Skeletal muscle tissue (tissue), 4 donors: ENCODE data around the gene BCAS3. TPM values are rescaled to one million over a fixed set of nuclear protein-coding genes. Genes with fewer than 3 reads are reported as not detected.

Experiments used
- H3K27ac ChIP-seq: one replicate; pipeline ENCODE4 v1.7.0; 2013; ENCODE audit warnings: mild to moderate bottlenecking, low read depth, low read length, inconsistent platforms
- H3K27me3 ChIP-seq, 3 donors: one replicate each; pipeline ENCODE4 v1.7.0; 2013; ENCODE audit warnings: low read length in 3 of 3; ENCODE audit not compliant: control insufficient read depth in 3 of 3, insufficient read depth in 3 of 3
- H3K36me3 ChIP-seq, 3 donors: one replicate each; pipeline ENCODE4 v1.7.0; 2013; ENCODE audit warnings: low read length in 3 of 3; ENCODE audit not compliant: control insufficient read depth in 3 of 3, insufficient read depth in 3 of 3
- H3K4me1 ChIP-seq, 3 donors: one replicate each; pipeline ENCODE4 v1.7.0; 2013; ENCODE audit warnings: low read length in 3 of 3, mild to moderate bottlenecking in 3 of 3; ENCODE audit not compliant: control insufficient read depth in 3 of 3, insufficient read depth in 3 of 3
- H3K4me3 ChIP-seq, 3 donors: one replicate each; pipeline ENCODE4 v1.7.0; 2013; ENCODE audit warnings: low read length in 3 of 3
- H3K9ac ChIP-seq, 3 donors: one replicate each; pipeline ENCODE4 v1.7.0; 2013; ENCODE audit warnings: low read length in 3 of 3, mild to moderate bottlenecking in 3 of 3, moderate library complexity in 2 of 3, low read depth in 1 of 3
- H3K9me3 ChIP-seq, 3 donors: one replicate each; pipeline ENCODE4 v1.7.0; 2013; ENCODE audit warnings: low read length in 3 of 3; ENCODE audit not compliant: control insufficient read depth in 3 of 3
- total RNA-seq: library from RNA; depleted of rRNA; stranded (reverse); fragments of >200 nt; gene quantifications from one replicate; pipeline ENCODE4 v1.2.3, GENCODE V29; 2014
- donor health status: Osteomylitis.

BCAS3 gene
- total RNA-seq, 1 donor from 2014 or later = 25.1 TPM

- Histone ChIP-seq H3K9me3 (no peaks in the 10 kb centered on the region), H3K4me1 (no peaks in the 10 kb centered on the region), H3K4me3 (no peak overlapping the region), H3K36me3 (no peaks in the 10 kb centered on the region), H3K9ac (no peak overlapping the region), H3K27me3 (no peaks in the 10 kb centered on the region), H3K27ac (no peak overlapping the region)
These were observed 369.9 kb downstream of the BCAS3 start for GRCh38 chr17:61047515-61047914.

- Histone ChIP-seq H3K4me3 (no peak overlapping the region), H3K9ac (no peak overlapping the region), H3K36me3 (no peaks in the 10 kb centered on the region), H3K4me1 (no peaks in the 10 kb centered on the region), H3K27me3 (no peaks in the 10 kb centered on the region), H3K27ac (no peak overlapping the region), H3K9me3 (no peaks in the 10 kb centered on the region)
These were observed 370.9 kb downstream of the BCAS3 start for GRCh38 chr17:61048376-61049106.

- H3K36me3 ChIP-seq = no peaks in the 10 kb centered on the region
These were observed 375.8 kb downstream of the BCAS3 start for GRCh38 chr17:61053469-61053868.

DNA sequence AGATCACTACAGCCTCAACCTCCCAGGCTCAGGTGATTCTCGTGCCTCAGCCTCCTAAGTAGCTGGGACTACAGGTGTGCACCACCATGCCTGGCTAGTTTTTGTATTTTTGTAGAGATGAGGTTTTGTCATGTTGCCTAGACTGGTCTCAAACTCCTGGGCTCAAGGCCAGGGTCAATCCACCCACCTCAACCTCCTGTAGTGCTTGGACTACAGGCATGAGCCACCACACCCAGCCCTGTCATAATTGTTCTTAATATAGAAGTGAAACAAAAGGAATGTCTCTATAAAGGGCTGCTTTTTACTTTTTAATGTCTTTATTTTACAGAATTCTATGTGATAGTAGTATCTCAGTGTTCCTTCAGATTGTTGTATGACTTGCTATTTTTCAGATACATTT lies 376.8 kb downstream of the BCAS3 start:
- Histone ChIP-seq H3K27me3 (no peaks in the 10 kb centered on the region), H3K4me3 (no peak overlapping the region), H3K27ac (no peak overlapping the region), H3K4me1 (no peaks in the 10 kb centered on the region), H3K9ac (no peak overlapping the region), H3K9me3 (no peaks in the 10 kb centered on the region), H3K36me3 (no peaks in the 10 kb centered on the region)

More at GRCh38 chr17:61053469-61053868, 375.8 kb downstream of the BCAS3 start:
- Histone ChIP-seq H3K4me1 (no peaks in the 10 kb centered on the region), H3K27me3 (no peaks in the 10 kb centered on the region), H3K4me3 (no peak overlapping the region), H3K9me3 (no peaks in the 10 kb centered on the region), H3K9ac (no peak overlapping the region), H3K27ac (no peak overlapping the region)

- no peak overlapping the region for H3K9ac ChIP-seq
- H3K27me3 ChIP-seq = no peaks in the 10 kb centered on the region
- no peak overlapping the region for H3K4me3 ChIP-seq
- no peaks in the 10 kb centered on the region for H3K36me3 ChIP-seq
- H3K4me1 ChIP-seq = no peaks in the 10 kb centered on the region
- no peaks in the 10 kb centered on the region for H3K9me3 ChIP-seq
- H3K27ac ChIP-seq = no peak overlapping the region
These were observed 379.6 kb downstream of the BCAS3 start for GRCh38 chr17:61057257-61057656.

- Histone ChIP-seq H3K9ac (no peak overlapping the region), H3K4me3 (no peak overlapping the region), H3K4me1 (no peaks in the 10 kb centered on the region), H3K27me3 (no peaks in the 10 kb centered on the region), H3K36me3 (no peaks in the 10 kb centered on the region), H3K27ac (no peak overlapping the region), H3K9me3 (no peaks in the 10 kb centered on the region)
These were observed 380.4 kb downstream of the BCAS3 start for GRCh38 chr17:61058066-61058465.

GRCh38 chr17:61063528-61063927 lies 385.9 kb downstream of the BCAS3 start:
- no peak overlapping the region for H3K9ac ChIP-seq
- H3K27ac ChIP-seq = no peak overlapping the region
- no peak overlapping the region for H3K4me3 ChIP-seq
- no peaks in the 10 kb centered on the region for H3K9me3 ChIP-seq
- H3K4me1 ChIP-seq = peaks cover 0 to 2% (median 0%) of the 10 kb centered on the region in 3 donors
- no peaks in the 10 kb centered on the region for H3K36me3 ChIP-seq
- H3K27me3 ChIP-seq = no peaks in the 10 kb centered on the region

DNA sequence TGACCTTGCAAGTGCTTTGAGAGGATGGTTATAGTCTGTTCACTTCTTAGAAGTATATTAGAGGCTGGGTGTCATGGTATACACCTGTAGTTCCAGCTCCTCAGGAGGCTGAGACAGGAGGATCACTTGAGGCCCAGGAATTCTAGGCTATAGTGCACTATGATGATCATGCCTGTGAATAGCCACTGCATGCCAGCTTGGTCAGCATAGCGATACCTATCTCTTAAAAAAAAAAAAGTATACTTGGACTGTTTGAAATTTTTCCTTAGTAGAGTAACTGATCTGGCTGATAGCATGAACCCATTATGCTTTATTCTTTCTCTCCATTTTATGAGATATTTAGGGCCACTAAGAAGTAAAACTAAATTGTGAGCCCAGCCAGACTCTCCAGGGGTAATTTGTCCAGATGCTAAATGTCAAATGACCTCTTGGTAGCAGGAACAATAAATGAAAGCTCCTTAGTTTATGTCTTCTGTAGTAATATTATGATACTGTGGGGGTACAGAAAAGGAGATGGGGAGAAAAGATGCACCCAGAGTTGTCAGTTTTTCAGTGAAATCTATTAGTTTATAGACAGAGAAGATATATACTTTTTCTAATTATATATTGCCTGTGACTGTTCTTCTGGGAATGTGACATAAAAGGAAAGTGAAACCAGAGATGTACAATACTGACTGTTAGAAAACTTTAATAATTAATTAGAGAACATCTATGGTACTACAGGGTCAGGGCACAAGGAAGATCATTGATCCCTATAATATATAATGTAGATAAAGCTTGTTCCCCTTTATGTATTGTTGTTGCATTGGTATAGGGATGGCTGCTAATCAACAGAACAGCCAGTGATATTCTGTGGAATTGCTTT lies 386.7 kb downstream of the BCAS3 start:
- Histone ChIP-seq H3K4me3 (no peak overlapping the region), H3K9ac (no peak overlapping the region), H3K27ac (no peak overlapping the region), H3K36me3 (no peaks in the 10 kb centered on the region), H3K27me3 (no peaks in the 10 kb centered on the region), H3K4me1 (peaks cover 0 to 2% (median 0%) of the 10 kb centered on the region in 3 donors), H3K9me3 (no peaks in the 10 kb centered on the region)

GRCh38 chr17:61065263-61065773 lies 387.7 kb downstream of the BCAS3 start:
- Histone ChIP-seq H3K4me3 (no peak overlapping the region), H3K9ac (no peak overlapping the region), H3K36me3 (no peaks in the 10 kb centered on the region), H3K27me3 (no peaks in the 10 kb centered on the region), H3K27ac (no peak overlapping the region), H3K4me1 (peaks cover 0 to 2% (median 0%) of the 10 kb centered on the region in 3 donors), H3K9me3 (no peaks in the 10 kb centered on the region)

DNA sequence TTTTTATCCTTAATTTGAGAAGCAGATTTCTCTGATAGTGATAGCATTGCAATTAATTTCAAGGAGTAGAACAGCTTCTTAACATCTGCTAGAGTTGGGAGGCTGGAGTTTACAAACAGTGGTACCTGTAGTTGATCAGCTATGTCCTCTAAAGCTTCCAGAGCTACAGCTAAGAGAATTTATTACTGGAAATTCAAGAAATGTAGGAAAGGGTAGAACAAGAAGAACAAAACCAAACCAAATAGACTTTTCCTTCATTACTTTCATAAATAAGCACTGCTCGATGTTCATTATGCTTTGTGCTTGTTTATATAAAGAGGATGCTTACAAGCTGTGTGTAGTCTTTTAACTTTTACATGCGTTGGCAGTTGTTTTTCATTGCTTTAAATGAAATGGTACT lies 388.4 kb downstream of the BCAS3 start:
- Histone ChIP-seq H3K27me3 (no peaks in the 10 kb centered on the region), H3K9me3 (no peaks in the 10 kb centered on the region), H3K36me3 (no peaks in the 10 kb centered on the region), H3K27ac (no peak overlapping the region), H3K9ac (no peak overlapping the region), H3K4me3 (no peak overlapping the region), H3K4me1 (peaks cover 0 to 2% (median 0%) of the 10 kb centered on the region in 3 donors)
